K562 (cell line): ENCODE results near the gene MPHOSPH9. TPM values are rescaled to one million over a fixed set of nuclear protein-coding genes. Genes with fewer than 3 reads are reported as not detected.
A peak's percentile ranks its signal among the peaks of the same experiment; 100 is the strongest.

ENCODE experiments used
- E2F8 ChIP-seq: fragments of 450-650 bp; IDR thresholded peaks from 2 replicates; pipeline ENCODE4 v1.7.1; 2018; ENCODE audit warnings: mild to moderate bottlenecking, low read depth; ENCODE audit not compliant: partially characterized antibody
- FOXA3 ChIP-seq, 2 experiments: fragments of 450-650 bp in 1 of 2; sonication (generic) in 1 of 2; formaldehyde crosslinking; IDR thresholded peaks in 1 of 2; conservative IDR thresholded peaks in 1 of 2; 2 replicates each; pipeline versions ENCODE4 v1.4.0 to v1.8.0; 2020 to 2022; ENCODE audit warnings: mild to moderate bottlenecking in 2 of 2, missing genetic modification reagents in 1 of 2
- HES1 ChIP-seq: fragments of 450-650 bp; IDR thresholded peaks from 2 replicates; pipeline ENCODE4 v1.6.1; 2016; ENCODE audit warnings: low read depth, mild to moderate bottlenecking, moderate library complexity
- LARP7 ChIP-seq: fragments of 450-650 bp; IDR thresholded peaks from 2 replicates; pipeline ENCODE4 v1.6.1; 2016
- NFIC ChIP-seq: fragments of 450-650 bp; IDR thresholded peaks from 2 replicates; pipeline ENCODE4 v1.6.1; 2017; ENCODE audit warnings: mild to moderate bottlenecking, inconsistent platforms
- PHTF2 ChIP-seq: fragments of 250-450 bp; sonication (Bioruptor Pico); IDR thresholded peaks from 2 replicates; pipeline ENCODE4 v1.5.0; 2021; ENCODE audit warnings: mild to moderate bottlenecking
- POLR2A ChIP-seq: fragments of 450-650 bp; conservative IDR thresholded peaks from 2 replicates; pipeline ENCODE4 v1.6.1; 2016
- POLR3A ChIP-seq: IDR thresholded peaks from 2 replicates; pipeline ENCODE4 v1.6.1; 2011; ENCODE audit warnings: borderline replicate concordance, mild to moderate bottlenecking, moderate library complexity; ENCODE audit not compliant: insufficient read length, insufficient read depth; ENCODE audit errors: extremely low read depth
- RNF2 ChIP-seq: sonication (generic); IDR thresholded peaks from 2 replicates; pipeline ENCODE4 v1.6.1; 2016
- SMARCA4 ChIP-seq: fragments of 450-650 bp; IDR thresholded peaks from 2 replicates; pipeline ENCODE4 v1.6.1; 2016
- TBL1XR1 ChIP-seq, 2 experiments: IDR thresholded peaks; 2 replicates each; pipeline ENCODE4 v1.6.1; 2012; ENCODE audit warnings: improper control_type of control experiment in 2 of 2, low read length in 2 of 2, mild to moderate bottlenecking in 1 of 2
- TRIM28 ChIP-seq: fragments of 450-650 bp; IDR thresholded peaks from 2 replicates; pipeline ENCODE4 v1.6.1; 2017
- ZBTB43 ChIP-seq: sonication (generic); formaldehyde crosslinking; IDR thresholded peaks from 2 replicates; pipeline ENCODE4 v1.8.0; 2023; ENCODE audit warnings: mild to moderate bottlenecking, missing genetic modification reagents
- ZEB2 ChIP-seq: fragments of 450-650 bp; IDR thresholded peaks from 2 replicates; pipeline ENCODE4 v1.6.1; 2016
- ZNF592 ChIP-seq: fragments of 450-650 bp; IDR thresholded peaks from 2 replicates; pipeline ENCODE4 v1.6.1; 2017; ENCODE audit warnings: antibody characterized with exemption, mild to moderate bottlenecking
- ZNF696 ChIP-seq: fragments of 250-450 bp; sonication (Bioruptor Pico); conservative IDR thresholded peaks from 2 replicates; pipeline ENCODE4 v1.4.0; 2020; ENCODE audit warnings: mild to moderate bottlenecking, moderate library complexity
- ZNF77 ChIP-seq: fragments of 250-450 bp; sonication (Bioruptor Pico); IDR thresholded peaks from 2 replicates; pipeline ENCODE4 v1.5.0; 2020
- ZNF778 ChIP-seq: fragments of 450-650 bp; formaldehyde crosslinking; IDR thresholded peaks from 2 replicates; pipeline ENCODE4 v1.4.0; 2020; ENCODE audit warnings: mild to moderate bottlenecking, moderate library complexity
- polyA plus RNA-seq, 8 experiments: library from polyadenylated mRNA; depleted of rRNA in 4 of 8; stranded (reverse) in 5 of 8; unstranded in 3 of 8; fragments of >200 nt; fragmentation: Nextera tagmentation in 2 of 8; fragmentation: Illumina TruSeq in 1 of 8; extraction: Ambion mirVana in 2 of 8; extraction: Trizol in 1 of 8; gene quantifications; 2 replicates each; pipeline versions ENCODE4 v1.2.1 to v1.2.3, GENCODE V29; 2011 to 2014; ENCODE audit warnings: inconsistent platforms in 1 of 8, missing spikeins in 1 of 8
- total RNA-seq, 7 experiments: library from RNA; depleted of rRNA in 6 of 7; stranded (reverse); fragments of >200 nt in 6 of 7; fragmentation: Illumina TruSeq in 2 of 7; extraction: Trizol in 2 of 7; gene quantifications; 2 replicates each; pipeline versions ENCODE4 v1.2.1 to v1.2.3, GENCODE V29; 2011 to 2021; ENCODE audit warnings: low replicate concordance in 1 of 7

Gene MPHOSPH9
- total and polyA plus RNA-seq, 9 of the 15 experiments (the other 6 are each of a cell fraction or from before 2014, with no cell fraction given) = 14.2 to 103 (median 54.5) TPM

GRCh38 chr12:123233505-123234308, 766 bp upstream of the MPHOSPH9 start (continued):
- TF ChIP-seq ZBTB43 (CRISPR knock-in tag) (peak; percentile 79; the same call in 1 of the 2 replicates), POLR2A (no peak), NFIC (no peak), PHTF2 (CRISPR knock-in tag) (no peak), ZNF696 (no peak), LARP7 (no peak), ZEB2 (peak; percentile 71; the same call in 1 of the 2 replicates), ZNF77 (CRISPR knock-in tag) (no peak), RNF2 (no peak), TRIM28 (no peak), TBL1XR1 (IDR thresholded peaks at IDR 0.05; ENCODE audit: low read length in 2 of 2) (no peak; a peak in 1 of 4 replicates), SMARCA4 (peak; percentile 45; the same call in 1 of the 2 replicates), ZNF778 (no peak), POLR3A (no peak), HES1 (no peak), ZNF592 (no peak), FOXA3 (CRISPR knock-in tag; conservative IDR thresholded peaks at IDR 0.05 in 1 of 2, IDR thresholded peaks at IDR 0.05 in 1 of 2) (no peak), E2F8 (no peak)
